GM18867 (cell line): ENCODE results near the gene AIMP2.
"Not testable (repeated sequence)": the region's sequence is repeated elsewhere in the genome, so short reads cannot be mapped to it uniquely, and the experiment has no call there.

ENCODE experiments used
- ATAC-seq: cut with Tn5 transposase; IDR thresholded peaks from one replicate; pipeline ENCODE4 v1.9.1; 2021; ENCODE audit warnings: mild to moderate bottlenecking, moderate library complexity; ENCODE audit not compliant: unreplicated experiment

Gene AIMP2

DNA sequence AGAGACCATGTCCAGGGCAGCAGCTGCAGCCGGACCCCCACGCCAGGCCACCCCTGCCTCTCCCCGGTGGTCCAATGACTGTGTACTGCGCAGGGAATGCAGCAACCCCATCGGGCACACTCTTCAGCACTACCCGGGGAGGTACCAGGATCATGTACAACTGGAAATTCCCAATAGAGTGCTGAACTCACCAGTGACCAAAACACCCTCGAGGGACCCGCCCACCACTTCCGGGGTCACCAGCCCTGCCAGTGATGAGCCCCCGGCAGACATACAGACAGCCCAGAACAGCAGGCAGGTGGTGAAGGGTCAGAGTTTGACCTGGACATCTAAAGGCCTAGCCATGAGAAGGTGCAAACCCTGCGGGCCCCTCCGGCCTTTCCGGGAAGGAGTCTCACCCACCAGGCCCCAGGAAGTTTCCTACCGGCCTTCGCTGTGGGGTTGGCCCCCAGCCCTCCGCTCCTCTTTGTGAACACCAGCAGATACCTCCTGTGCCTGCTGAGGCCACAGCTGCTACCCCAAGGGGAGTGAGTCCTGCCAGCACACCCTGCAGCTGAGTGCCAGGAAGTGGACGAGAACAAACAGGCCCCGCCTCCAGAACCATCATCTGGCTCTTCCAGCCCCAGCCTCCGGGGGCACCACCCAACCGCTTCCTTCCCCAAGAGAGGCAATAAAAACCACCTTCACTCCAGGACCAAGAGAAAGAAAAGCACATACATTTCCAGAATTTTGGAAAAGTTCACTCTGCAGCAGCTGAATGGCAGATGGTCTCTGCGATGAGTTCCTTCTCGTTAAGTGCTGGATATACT lies 17.1 kb downstream of the AIMP2 start:
- peak; percentile 85 for ATAC-seq

DNA sequence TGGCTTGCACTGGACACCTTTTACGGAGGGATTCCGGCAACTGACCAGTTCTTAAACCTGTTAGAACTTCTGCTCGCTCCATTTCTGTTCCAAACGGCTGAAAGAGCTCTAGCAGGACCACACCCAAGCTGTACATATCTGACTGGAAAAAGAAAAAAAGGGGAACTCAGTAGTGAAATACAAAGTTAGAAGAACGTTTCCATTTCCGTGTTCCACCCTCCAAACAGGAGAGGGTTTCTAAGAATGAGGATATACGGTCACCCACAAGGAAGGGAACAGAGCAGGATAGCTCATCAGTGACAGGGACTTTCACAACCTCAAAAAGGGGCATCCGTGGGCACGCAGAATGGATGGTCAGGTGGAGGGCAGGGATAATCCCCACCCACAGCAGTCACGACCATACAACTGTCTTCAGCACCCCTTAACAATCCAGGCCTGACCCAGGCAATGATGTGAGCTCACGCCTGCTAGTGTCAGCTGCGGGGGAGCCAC lies 17.8 kb downstream of the AIMP2 start:
- no peak for ATAC-seq

DNA sequence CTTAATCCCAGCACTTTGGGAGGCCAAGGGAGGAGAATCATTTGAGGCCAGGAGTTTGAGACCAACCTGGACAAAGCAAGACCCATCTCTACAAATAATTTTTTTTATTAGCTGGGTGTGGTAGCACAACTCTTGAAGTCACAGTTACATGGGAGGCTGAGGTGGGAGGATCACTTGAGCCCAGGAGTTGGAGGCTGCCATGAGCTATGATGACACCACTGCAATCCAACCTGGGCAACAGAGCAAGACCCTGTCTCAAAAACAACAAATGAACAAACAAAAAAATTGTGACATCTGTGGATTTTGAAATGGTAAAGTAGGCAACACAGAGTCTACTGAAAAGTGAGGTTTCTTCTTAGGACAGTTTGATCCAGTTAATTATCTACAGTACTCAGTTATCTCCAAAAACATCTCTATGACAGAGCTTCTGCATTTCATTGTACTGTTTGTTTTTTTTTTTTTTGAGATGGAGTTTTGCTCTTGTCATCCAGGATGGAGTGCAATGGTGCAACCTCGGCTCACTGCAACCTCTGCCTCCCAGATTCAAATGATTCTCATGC lies 18.8 kb downstream of the AIMP2 start:
- no peak for ATAC-seq

DNA sequence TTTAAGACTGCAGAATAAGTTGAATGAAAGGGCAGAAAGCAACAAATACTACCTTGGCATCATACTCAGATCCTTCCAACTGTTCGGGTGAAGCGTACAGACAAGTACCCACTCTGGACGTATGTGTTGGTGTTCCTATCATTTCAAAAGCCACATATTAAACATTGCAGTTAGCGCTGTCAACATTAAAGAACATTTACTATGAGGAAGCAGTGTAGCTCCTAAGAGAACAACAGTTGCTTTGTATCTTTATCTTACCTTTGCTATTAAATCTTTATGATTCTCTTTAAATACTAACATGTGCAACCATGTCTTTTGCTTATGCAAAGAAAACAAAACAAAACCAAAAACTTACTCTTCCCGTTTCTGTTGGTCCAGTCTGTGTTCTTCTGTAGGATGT lies 19.5 kb downstream of the AIMP2 start:
- ATAC-seq, result no peak

DNA sequence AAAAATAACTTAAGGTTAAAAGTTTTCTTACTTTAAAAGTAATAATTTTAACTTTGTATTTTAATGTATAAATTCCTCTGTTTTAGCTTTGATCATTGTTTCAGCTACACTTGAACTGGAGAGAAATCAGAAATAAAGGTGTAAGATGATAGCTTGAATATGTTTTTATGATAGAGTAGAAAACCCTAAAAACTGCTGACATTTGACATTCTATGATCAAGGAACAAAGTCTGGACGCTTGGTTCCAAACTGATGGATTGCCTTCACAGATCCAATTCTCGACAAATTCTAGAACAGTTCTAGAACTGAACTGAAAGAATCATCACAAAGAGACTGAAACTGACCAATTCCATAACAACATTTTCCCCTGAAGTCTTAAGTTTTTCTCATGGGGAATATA lies 21.9 kb downstream of the AIMP2 start, which contains the start of gene ANKRD61:
TSS of gene ANKRD61 (plus strand) at position 389 of the 400 bp plus-strand sequence. CDS start at position 389, 0 bp downstream.
- ATAC-seq, result no peak

- ATAC-seq, result no peak
These were observed 22.5 kb downstream of the AIMP2 start for GRCh38 chr7:6031567-6031966.

GRCh38 chr7:6032167-6032566 lies 23.1 kb downstream of the AIMP2 start:
- no peak for ATAC-seq

DNA sequence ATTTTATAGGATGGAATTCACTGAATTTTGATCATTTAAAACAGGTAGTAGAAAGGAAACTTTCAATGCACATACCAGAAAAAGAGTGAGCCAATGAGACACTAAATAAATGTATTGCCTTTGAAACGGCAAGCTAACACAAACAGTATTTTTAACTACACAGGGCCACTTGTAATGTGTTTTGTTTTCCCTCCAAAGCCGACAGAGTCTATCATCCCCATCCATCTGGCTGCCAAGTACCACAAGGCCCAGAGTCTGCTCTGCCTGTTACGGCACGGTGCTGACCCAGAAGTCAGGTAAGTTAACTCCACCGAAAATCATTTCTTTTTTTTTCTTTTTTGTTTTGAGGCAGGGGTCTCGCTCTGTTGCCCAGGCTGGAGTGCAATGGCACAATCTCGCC lies 23.6 kb downstream of the AIMP2 start:
- no peak for ATAC-seq

GRCh38 chr7:6035165-6035564 lies 26.1 kb downstream of the AIMP2 start:
- no peak for ATAC-seq

GRCh38 chr7:6035686-6036085 lies 26.6 kb downstream of the AIMP2 start:
- no peak for ATAC-seq

- no peak for ATAC-seq
These were observed 40.7 kb downstream of the AIMP2 start for GRCh38 chr7:6049780-6050179.

DNA sequence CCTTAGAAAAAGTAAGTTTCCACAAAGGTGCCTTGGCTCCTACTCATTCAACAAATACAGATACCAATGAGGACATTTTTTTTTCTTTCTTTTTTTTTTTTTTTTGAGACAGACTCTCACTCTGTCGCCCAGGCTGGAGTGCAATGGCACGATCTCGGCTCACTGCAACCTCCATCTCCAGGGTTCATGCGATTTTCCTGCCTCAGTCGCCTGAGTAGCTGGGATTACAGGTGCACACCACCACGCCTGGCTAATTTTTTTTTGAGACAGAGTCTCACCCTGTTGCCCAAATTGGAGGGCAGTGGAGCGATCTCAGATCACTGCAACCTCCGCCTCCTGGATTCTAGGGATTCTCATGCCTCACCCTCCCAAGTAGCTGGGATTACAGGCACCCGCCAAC lies 42.1 kb downstream of the AIMP2 start:
- not testable (repeated sequence) for ATAC-seq

GRCh38 chr7:6056616-6057015 lies 47.5 kb downstream of the AIMP2 start:
- no peak for ATAC-seq

DNA sequence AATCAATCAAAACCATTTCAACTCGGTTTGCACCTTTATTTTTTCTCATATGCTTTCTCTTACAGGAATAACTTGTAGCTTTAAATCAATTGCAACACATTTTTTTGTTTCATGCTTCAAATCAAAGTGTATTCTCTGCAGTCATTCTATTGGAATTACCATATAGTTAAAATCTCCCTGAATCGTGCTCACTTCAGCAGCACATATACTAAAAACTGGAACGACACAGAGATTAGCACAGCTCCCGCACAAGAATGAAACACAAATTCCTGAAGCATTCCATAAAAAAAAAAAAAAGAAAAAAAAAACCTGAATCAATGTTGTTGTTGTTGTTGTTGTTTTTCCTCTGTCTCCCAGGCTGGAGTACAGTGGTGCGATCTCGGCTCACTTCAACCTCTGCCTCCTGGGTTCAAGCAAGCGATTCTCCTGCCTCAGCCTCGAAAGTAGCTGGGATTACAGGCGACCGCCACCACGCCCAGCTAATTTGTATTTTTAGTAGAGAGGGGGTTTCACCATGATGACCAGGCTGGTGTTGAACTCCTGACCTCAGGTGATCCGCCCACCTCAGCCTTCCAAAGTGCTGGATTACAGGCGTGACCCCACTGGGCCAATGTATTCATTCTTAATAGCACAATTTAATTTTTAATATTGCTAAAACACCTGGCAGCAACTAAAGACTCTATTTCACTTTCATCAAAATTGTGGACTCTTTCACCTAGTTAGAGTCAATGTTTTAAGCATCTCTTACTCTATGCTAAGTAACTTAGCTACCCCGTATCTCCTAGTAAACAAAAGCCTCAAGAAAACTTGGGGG lies 48.5 kb downstream of the AIMP2 start:
- no peak for ATAC-seq

DNA sequence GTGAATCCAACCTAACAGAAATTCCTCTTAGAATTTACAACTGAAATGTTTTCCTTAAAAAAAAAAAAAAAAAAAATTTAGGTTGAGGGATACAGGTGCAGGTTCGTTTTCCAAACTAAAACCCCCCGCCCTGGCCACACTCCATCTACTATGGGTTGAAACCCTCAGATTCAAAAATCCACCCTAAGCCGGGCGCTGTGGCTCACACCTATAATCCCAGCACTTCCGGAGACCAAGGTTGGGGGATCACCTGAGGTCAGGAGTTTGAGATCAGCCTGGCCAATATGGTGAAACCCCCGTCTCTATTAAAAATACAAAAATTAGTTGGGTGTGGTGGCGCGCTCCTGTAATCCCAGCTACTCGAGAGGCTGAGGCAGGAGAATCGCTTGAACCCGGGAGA lies 50.9 kb downstream of the AIMP2 start:
- not testable (repeated sequence) for ATAC-seq

DNA sequence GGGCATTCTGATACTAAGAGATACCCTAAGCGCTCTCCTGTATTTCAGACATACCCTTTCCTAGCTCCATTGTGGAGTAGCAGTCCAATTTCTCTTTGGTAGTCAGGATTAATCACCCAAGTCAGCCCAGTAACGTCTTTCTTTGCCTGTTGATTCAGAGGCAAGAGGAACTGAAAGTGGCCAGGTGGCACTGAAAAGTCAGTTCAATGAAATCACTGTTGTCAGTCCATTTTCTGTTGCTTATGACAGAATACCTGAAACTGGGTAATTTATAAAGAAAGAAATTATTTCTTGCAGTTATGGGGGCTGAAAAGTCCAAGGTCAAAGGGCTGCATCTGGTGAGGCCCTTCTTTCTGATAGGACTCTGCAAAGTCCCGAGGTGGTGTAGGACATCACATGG lies 62.3 kb downstream of the AIMP2 start:
- peak; percentile 85 for ATAC-seq
